Measurements from ENCODE around the gene LAMC2. TPM values are rescaled to one million over a fixed set of nuclear protein-coding genes. Genes with fewer than 3 reads are reported as not detected.

LAMC2 gene
- total RNA-seq, 1 donor from 2014 or later: 42.2 TPM

- H3K36me3 ChIP-seq: no peaks in the 10 kb centered on the region
- peaks cover 5% of the 10 kb centered on the region for H3K4me1 ChIP-seq
- intact Hi-C loops (cut with DNase I): no loop called here
- H3K27me3 ChIP-seq: no peaks in the 10 kb centered on the region
- no peaks in the 10 kb centered on the region for H3K9me3 ChIP-seq
- no peak for DNase-seq
- H3K4me3 ChIP-seq: no peak overlapping the region
- no peak for ATAC-seq
- no peak overlapping the region for H3K27ac ChIP-seq
- TF ChIP-seq, protein P1, sequence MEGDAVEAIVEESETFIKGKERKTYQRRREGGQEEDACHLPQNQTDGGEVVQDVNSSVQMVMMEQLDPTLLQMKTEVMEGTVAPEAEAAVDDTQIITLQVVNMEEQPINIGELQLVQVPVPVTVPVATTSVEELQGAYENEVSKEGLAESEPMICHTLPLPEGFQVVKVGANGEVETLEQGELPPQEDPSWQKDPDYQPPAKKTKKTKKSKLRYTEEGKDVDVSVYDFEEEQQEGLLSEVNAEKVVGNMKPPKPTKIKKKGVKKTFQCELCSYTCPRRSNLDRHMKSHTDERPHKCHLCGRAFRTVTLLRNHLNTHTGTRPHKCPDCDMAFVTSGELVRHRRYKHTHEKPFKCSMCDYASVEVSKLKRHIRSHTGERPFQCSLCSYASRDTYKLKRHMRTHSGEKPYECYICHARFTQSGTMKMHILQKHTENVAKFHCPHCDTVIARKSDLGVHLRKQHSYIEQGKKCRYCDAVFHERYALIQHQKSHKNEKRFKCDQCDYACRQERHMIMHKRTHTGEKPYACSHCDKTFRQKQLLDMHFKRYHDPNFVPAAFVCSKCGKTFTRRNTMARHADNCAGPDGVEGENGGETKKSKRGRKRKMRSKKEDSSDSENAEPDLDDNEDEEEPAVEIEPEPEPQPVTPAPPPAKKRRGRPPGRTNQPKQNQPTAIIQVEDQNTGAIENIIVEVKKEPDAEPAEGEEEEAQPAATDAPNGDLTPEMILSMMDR (IDR thresholded peaks at IDR 0.05): no peak
These were observed 63.9 kb downstream of the LAMC2 start for GRCh38 chr1:183249941-183250452.

DNA sequence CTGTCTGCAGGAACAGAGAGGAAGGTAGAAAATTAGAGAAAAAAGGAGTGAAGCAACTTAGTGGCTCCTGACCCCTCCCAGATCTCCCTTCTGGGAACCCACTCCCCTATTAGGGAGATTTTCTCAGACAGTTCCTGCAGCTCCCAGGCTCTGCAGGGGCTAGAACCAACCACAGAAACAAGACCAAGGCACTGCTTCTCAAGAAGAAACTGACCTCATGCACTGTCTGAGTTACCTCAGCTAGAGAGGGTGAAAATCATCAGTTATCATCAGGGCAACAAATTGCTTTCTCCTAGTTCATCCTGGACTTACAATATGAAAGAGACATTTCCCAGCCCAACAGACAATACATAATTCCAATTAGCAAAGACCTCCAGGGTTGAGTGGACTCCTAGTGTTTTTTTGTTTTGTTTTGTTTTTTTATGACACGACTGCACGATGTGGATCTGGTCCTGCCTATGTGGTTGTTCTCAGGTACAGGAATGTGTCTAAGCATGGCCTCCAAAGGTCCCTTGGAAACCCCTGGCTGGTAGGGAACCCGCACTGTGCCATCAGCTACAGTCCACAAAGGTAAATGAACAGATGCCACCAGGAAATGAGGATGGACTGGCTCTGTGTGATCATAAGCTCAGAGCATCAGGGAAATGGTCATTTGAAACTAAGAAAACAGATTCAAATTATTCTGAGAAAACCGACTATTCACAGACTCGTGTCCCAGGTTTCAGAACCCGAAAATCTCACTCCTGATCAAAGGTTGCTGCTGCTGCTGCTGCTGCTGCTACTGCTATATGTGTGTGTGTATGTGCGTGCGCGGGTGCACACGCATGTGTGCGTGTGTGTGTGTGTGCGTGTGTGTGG, 65.3 kb downstream of the LAMC2 start:
- TF ChIP-seq, protein P1 (IDR thresholded peaks at IDR 0.05): no peak
- DNase-seq (no peak), ATAC-seq (no peak)
- Histone ChIP-seq H3K4me1 (no peaks in the 10 kb centered on the region), H3K36me3 (no peaks in the 10 kb centered on the region), H3K9me3 (no peaks in the 10 kb centered on the region), H3K27ac (no peak overlapping the region), H3K27me3 (no peaks in the 10 kb centered on the region), H3K4me3 (no peak overlapping the region)
- intact Hi-C loops (cut with DNase I): no loop called here

- no peak for ATAC-seq
- TF ChIP-seq, protein P1 (IDR thresholded peaks at IDR 0.05): no peak
- no peak for DNase-seq
- H3K4me3 ChIP-seq: no peak overlapping the region
- H3K9me3 ChIP-seq: no peaks in the 10 kb centered on the region
- no peaks in the 10 kb centered on the region for H3K27me3 ChIP-seq
- no peaks in the 10 kb centered on the region for H3K4me1 ChIP-seq
- H3K27ac ChIP-seq: no peak overlapping the region
- intact Hi-C loops (cut with DNase I): no loop called here
- H3K36me3 ChIP-seq: no peaks in the 10 kb centered on the region
These were observed 65.9 kb downstream of the LAMC2 start for GRCh38 chr1:183251959-183252450.

GRCh38 chr1:183255073-183255472, 69.0 kb downstream of the LAMC2 start:
- no peak for ATAC-seq

GRCh38 chr1:183259924-183260323, 73.9 kb downstream of the LAMC2 start:
- intact Hi-C loops (cut with DNase I): no loop called here
- H3K27ac ChIP-seq: no peak overlapping the region

More at GRCh38 chr1:183255073-183255472, 69.0 kb downstream of the LAMC2 start:
- H3K4me1 ChIP-seq: no peaks in the 10 kb centered on the region
- no peak overlapping the region for H3K27ac ChIP-seq
- no peak overlapping the region for H3K4me3 ChIP-seq
- intact Hi-C loops (cut with DNase I): no loop called here
- no peaks in the 10 kb centered on the region for H3K36me3 ChIP-seq
- no peaks in the 10 kb centered on the region for H3K27me3 ChIP-seq
- no peak for DNase-seq
- TF ChIP-seq, protein P1 (IDR thresholded peaks at IDR 0.05): no peak
- H3K9me3 ChIP-seq: no peaks in the 10 kb centered on the region

More at GRCh38 chr1:183259924-183260323, 73.9 kb downstream of the LAMC2 start:
- no peak overlapping the region for H3K4me3 ChIP-seq
- no peaks in the 10 kb centered on the region for H3K4me1 ChIP-seq
- DNase-seq (no peak), ATAC-seq (no peak)
- H3K9me3 ChIP-seq: no peaks in the 10 kb centered on the region
- no peaks in the 10 kb centered on the region for H3K36me3 ChIP-seq
- TF ChIP-seq, protein P1 (IDR thresholded peaks at IDR 0.05): no peak
- no peaks in the 10 kb centered on the region for H3K27me3 ChIP-seq
